Stomach (tissue), 9 donors: Measurements from ENCODE around the gene VAV2. TPM values are rescaled to one million over a fixed set of nuclear protein-coding genes. Genes with fewer than 3 reads are reported as not detected.
"Not testable (repeated sequence)": the region's sequence is repeated elsewhere in the genome, so short reads cannot be mapped to it uniquely, and the experiment has no call there.

Source experiments
- DNase-seq, 2 donors: peaks; one replicate each; pipeline versions ENCODE4 v3.0.0 to v3.0.0-alpha.2; 2013 to 2019
- H3K27ac ChIP-seq, 5 donors: fragments of 200-600 bp in 4 of 5; sonication (generic) in 4 of 5; one replicate each; pipeline ENCODE4 v1.5.1; 2013 to 2019; ENCODE audit warnings: mild to moderate bottlenecking in 1 of 5, moderate library complexity in 1 of 5
- H3K27me3 ChIP-seq, 3 donors: fragments of 200-600 bp; sonication (generic); one replicate each; pipeline ENCODE4 v1.5.1; 2017 to 2019; ENCODE audit warnings: mixed run types in 1 of 3
- H3K36me3 ChIP-seq, 4 donors: fragments of 200-600 bp; sonication (generic); 1 replicate in 3 of 4; 2 replicates in 1 of 4; pipeline ENCODE4 v1.5.1; 2016 to 2019
- H3K4me1 ChIP-seq, 4 donors: fragments of 200-600 bp; sonication (generic); one replicate each; pipeline ENCODE4 v1.5.1; 2016 to 2019
- H3K4me3 ChIP-seq, 4 donors: fragments of 200-600 bp; sonication (generic) in 3 of 4; one replicate each; pipeline ENCODE4 v1.5.1; 2016 to 2019; ENCODE audit warnings: mild to moderate bottlenecking in 1 of 4
- H3K9me3 ChIP-seq, 4 donors: fragments of 200-600 bp; sonication (generic); one replicate each; pipeline ENCODE4 v1.5.1; 2016 to 2019
- EP300 ChIP-seq: sonication (generic); formaldehyde crosslinking; IDR thresholded peaks from one replicate; pipeline ENCODE4 v1.6.1; 2017; ENCODE audit warnings: antibody characterized with exemption
- POLR2A ChIP-seq, 4 donors: fragments of 450-650 bp; IDR thresholded peaks; one replicate each; pipeline ENCODE4 v1.6.1; 2016; ENCODE audit warnings: antibody characterized with exemption in 4 of 4, control low read depth in 2 of 4, mild to moderate bottlenecking in 1 of 4, moderate library complexity in 1 of 4
- POLR2AphosphoS5 ChIP-seq, 3 donors: sonication (generic); formaldehyde crosslinking; IDR thresholded peaks; one replicate each; pipeline ENCODE4 v1.6.1; 2016; ENCODE audit warnings: antibody characterized with exemption in 3 of 3
- WGBS, 5 donors: extraction: QIAGEN DNeasy Blood & Tissue Kit in 3 of 5; methylation state at CpG; one replicate each; pipeline versions ENCODE4 v1.1.5 to v1.1.7; 2013 to 2018; 5-methylcytosine and 5-hydroxymethylcytosine counted together
- intact Hi-C: fragments of 100-400 bp; cut with DNase I; formaldehyde crosslinking; loops from one replicate; pipeline ENCODE4 v1.15.1; 2023; ENCODE audit warnings: low total_unique reads
- polyA plus RNA-seq, 3 donors: library from polyadenylated mRNA; stranded (reverse); fragments of 200-250 nt; gene quantifications; one replicate each; pipeline ENCODE4 v1.2.3, GENCODE V29; 2013
- total RNA-seq, 5 donors: library from RNA; depleted of rRNA; stranded (reverse); fragments of >200 nt; gene quantifications; one replicate each; pipeline versions ENCODE4 v1.1.0 to v1.2.3, GENCODE V29; 2014 to 2016
- TF ChIP-seq, protein P1 (sequence below), 7 experiments: fragments of 450-650 bp in 4 of 7; fragments of 200-600 bp in 3 of 7; sonication (generic) in 3 of 7; IDR thresholded peaks; one replicate each; pipeline ENCODE4 v1.5.1; 2016 to 2019; ENCODE audit warnings: antibody characterized with exemption in 7 of 7, control low read depth in 2 of 7, mild to moderate bottlenecking in 1 of 7
- donor health status: healthy with polysubstance abuse.
- donor health status: Bipolar disorder and iron deficiency.
- donor health status: healthy.

The VAV2 gene
- total and polyA plus RNA-seq, 8 donors = 4.1 to 14.2 (median 7.0) TPM

DNA sequence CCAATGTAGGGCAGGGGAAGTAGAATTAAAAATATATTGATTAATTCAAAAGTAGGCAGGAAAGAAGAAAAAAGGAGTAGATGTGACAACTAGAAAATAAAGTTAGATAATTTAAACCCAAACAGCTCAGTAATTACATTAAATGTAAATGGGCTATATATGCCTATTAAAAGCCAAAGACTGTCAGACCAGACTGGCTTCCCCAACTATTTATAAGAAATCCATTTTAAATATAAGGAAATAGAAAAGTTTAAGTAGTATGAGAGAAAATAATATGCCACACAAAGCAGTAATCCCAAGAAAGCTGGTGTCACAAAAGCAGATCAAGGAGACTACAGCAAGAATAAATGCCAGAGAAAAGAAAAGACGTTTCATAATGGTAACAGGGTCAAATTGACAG lies 225.1 kb downstream of the VAV2 start:
- intact Hi-C loops = no loop called here
- 89 to 97% (median 91%) methylated on average over 1 of the region's 1 CpG for WGBS, 5 donors
- TF ChIP-seq, protein P1, sequence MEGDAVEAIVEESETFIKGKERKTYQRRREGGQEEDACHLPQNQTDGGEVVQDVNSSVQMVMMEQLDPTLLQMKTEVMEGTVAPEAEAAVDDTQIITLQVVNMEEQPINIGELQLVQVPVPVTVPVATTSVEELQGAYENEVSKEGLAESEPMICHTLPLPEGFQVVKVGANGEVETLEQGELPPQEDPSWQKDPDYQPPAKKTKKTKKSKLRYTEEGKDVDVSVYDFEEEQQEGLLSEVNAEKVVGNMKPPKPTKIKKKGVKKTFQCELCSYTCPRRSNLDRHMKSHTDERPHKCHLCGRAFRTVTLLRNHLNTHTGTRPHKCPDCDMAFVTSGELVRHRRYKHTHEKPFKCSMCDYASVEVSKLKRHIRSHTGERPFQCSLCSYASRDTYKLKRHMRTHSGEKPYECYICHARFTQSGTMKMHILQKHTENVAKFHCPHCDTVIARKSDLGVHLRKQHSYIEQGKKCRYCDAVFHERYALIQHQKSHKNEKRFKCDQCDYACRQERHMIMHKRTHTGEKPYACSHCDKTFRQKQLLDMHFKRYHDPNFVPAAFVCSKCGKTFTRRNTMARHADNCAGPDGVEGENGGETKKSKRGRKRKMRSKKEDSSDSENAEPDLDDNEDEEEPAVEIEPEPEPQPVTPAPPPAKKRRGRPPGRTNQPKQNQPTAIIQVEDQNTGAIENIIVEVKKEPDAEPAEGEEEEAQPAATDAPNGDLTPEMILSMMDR (IDR thresholded peaks at IDR 0.05) = no peak
- TF ChIP-seq POLR2AphosphoS5 (IDR thresholded peaks at IDR 0.05) (no peak), EP300 (no peak), POLR2A (IDR thresholded peaks at IDR 0.05) (no peak)
- no peak for DNase-seq
- Histone ChIP-seq H3K9me3 (peaks cover 6 to 15% (median 13%) of the 10 kb centered on the region in 4 donors), H3K36me3 (peaks cover 22 to 95% (median 79%) of the 10 kb centered on the region in 4 donors), H3K4me3 (no peak overlapping the region), H3K27me3 (no peaks in the 10 kb centered on the region), H3K4me1 (no peaks in the 10 kb centered on the region), H3K27ac (no peak overlapping the region)

DNA sequence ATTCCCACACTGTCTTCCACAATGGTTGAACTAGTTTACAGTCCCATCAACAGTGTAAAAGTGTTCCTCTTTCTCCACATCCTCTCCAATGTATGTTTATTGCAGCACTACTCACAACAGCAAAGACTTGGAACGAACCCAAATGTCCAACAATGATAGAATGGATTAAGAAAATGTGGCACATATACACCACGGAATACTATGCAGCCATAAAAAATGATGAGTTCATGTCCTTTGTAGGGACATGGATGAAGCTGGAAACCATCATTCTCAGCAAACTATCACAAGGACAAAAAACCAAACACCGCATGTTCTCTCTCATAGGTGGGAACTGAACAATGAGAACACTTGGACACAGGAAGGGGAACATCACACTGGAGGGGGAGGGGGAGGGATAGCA lies 225.9 kb downstream of the VAV2 start:
- H3K4me1 ChIP-seq, H3K27me3 ChIP-seq, intact Hi-C loops, H3K27ac ChIP-seq, H3K4me3 ChIP-seq, DNase-seq: not testable (repeated sequence)
- WGBS, 5 donors = 73 to 96% (median 90%) methylated on average over 3 of the region's 3 CpGs
- Histone ChIP-seq H3K9me3 (peaks cover 6 to 15% (median 13%) of the 10 kb centered on the region in 4 donors), H3K36me3 (peaks cover 22 to 87% (median 74%) of the 10 kb centered on the region in 4 donors)

DNA sequence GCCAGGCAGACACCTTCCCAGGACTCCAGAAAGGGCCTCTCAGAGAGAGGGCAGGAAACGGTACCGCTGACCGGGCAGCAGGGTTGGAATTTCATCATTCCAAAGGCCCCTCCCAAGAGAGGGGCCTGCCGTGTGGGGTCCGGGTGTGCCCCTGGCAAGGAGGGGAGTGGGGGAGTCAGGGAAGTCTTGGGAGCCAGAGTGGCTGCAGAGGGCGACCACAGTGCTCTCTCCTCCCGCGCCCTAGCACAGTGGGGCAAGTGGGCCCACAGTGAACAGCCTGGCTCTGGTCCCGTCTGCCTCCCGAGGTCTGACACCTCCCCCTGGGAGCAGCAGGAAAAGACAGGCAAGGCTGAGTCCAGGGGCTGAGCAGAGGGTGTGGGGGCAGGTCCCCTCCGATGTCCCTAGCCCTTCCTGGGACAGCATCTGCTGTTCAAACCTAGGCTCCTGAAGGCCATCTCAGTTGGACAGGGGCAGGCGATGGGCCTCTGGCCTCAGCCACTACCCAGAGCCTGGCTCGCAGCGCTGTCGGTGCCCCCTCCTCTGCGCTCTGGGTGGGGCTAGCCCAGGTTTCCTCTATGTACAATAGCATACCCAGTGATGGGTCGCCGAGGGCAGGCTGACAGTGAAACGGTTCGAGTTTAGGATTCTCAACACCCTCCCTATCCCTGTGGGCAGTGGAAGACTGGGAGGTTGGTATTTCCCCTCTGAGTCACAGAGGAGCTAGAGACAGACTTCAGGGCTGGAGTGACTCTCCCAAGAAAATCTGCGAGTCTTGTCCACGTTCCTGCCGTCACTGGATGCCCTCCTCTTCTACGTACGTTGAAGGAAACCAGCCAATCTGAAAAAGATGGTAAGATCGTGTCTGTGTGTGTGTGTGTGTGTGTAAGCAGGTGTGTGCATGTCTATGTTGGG lies 228.6 kb downstream of the VAV2 start:
- DNase-seq = peak in 1 of 2 donors; percentile 18
- H3K27ac ChIP-seq = no peak overlapping the region
- peaks cover 6 to 15% (median 13%) of the 10 kb centered on the region in 4 donors for H3K9me3 ChIP-seq
- TF ChIP-seq, protein P1 (IDR thresholded peaks at IDR 0.05) = no peak
- TF ChIP-seq POLR2A (IDR thresholded peaks at IDR 0.05) = no peak
- TF ChIP-seq EP300 = no peak
- no peak for TF ChIP-seq POLR2AphosphoS5 (IDR thresholded peaks at IDR 0.05)
- no peaks in the 10 kb centered on the region for H3K27me3 ChIP-seq
- intact Hi-C loops = no loop called here
- H3K4me3 ChIP-seq = no peak overlapping the region
- 89 to 92% (median 91%) methylated on average over 17 to 26 of the region's 26 CpGs for WGBS, 5 donors
- no peaks in the 10 kb centered on the region for H3K4me1 ChIP-seq
- H3K36me3 ChIP-seq = peaks cover 22 to 61% (median 49%) of the 10 kb centered on the region in 4 donors

DNA sequence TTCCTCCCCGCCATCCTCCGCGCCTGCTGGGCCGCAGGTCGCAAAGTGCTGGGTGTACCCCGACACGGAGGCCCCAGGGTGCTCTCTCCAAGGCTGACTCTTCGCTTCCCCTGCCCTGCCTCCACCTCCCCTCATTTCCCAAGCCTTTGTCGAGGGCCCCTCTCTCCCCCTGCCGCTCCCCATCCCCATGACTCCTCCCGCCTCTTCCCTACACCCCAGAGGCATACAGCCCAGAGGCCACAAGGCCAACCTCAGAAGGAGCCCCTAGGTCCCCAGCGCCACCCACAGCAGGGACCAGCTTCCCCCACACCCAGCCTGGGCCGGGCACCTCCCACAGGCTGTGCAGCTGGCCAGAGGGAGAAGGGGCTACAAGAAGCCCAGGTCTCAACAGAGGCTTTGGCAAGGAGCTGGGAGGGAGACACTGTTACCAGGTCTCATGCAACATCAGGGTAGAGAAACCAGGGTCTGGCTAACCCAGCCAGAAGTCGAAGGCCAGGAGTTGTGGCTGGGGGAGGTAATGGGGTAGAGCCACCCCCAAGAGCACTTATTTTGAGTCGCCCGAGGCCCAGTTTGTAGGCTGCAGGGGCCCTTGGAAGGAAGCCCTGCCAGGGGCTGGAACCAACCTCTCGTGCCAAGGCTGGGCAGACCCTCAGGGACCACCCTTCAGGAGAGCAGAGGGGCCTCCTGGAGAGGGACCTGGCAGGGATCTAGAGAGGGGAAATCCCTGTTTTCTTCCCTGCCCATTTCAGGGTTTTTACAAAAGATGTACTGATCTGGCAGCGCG lies 229.4 kb downstream of the VAV2 start:
- 86 to 94% (median 93%) methylated on average over 15 to 19 of the region's 19 CpGs for WGBS, 5 donors
- Histone ChIP-seq H3K36me3 (peaks cover 14 to 52% (median 41%) of the 10 kb centered on the region in 4 donors), H3K27me3 (no peaks in the 10 kb centered on the region), H3K4me1 (no peaks in the 10 kb centered on the region), H3K4me3 (no peak overlapping the region), H3K9me3 (peaks cover 2 to 11% (median 9%) of the 10 kb centered on the region in 4 donors), H3K27ac (no peak overlapping the region)
- peak in 1 of 2 donors; percentile 20 for DNase-seq
- TF ChIP-seq POLR2A (IDR thresholded peaks at IDR 0.05) (no peak), POLR2AphosphoS5 (IDR thresholded peaks at IDR 0.05) (no peak), EP300 (no peak)
- TF ChIP-seq, protein P1 (IDR thresholded peaks at IDR 0.05) = no peak
- intact Hi-C loops = no loop called here
